ENCODE results near the gene MOSPD3.

Gene MOSPD3

DNA sequence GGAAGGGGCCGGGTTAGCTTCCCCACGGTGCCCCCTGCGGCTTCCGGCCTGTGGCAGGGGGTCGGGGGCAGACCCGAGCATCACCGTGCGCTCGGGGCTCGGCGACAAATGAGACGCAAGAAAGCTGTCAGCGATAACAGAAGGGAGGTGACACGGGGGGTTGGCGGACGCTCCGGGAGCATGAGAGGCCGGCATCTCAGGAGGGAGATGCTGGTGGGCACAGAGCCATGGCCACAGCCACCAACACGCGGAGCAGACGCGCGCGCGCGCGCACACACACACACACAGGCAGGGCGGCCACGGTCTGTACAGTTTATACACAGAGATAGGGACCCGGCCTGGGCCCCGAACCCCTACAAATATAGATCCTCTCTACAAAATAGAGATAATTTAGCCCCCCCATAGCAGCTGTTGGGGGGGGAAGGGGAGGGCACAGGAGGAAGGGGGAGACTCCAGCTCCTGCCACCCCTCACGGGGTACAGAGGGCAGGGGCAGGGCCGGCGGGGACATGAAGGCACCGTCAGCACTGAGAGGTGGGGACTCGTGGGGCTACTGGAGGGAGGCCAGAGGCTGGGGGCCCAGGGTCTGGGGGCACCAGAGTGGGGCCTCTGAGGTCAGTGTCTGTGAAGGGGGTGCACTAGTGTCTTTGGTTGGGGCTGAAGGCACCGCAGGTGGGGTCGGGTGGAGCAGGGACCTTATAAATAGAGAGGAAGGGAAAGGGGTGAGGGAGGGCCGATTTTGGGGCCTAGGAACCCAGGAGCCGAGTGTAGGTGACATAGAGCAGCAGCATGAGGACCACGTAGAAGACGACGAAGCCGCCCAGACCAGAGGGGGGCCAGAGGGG lies 37.8 kb upstream of the MOSPD3 start:
- peak in 3 of 10 donors; percentile 72 to 80 (median 78) for DNase-seq
- intact Hi-C loops (cut with DNase I), result no loop called here

DNA sequence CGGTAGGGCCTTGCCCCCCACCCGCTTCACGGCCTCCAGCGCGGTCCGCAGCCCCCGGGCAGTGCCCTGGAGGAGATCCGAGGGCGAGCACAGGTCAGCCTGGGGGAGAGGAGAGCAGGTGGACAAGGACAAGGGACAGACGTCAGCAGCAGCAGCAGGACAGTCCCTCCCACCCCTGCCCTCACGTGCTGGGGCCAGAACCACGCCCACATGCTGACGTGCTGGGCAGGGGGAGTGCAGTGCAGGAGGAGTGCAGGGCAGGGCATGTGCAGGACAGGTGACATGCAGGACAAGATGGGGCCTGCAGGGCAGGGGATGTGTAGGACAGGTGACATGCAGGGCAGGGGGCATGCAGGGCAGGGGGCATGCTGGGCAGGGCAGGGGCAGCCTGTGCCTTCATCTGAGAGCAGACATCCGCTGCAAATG lies 37.1 kb upstream of the MOSPD3 start:
- intact Hi-C loops (cut with DNase I), result no loop called here
- DNase-seq, result peak in 2 of 10 donors; percentile 40 to 63

DNA sequence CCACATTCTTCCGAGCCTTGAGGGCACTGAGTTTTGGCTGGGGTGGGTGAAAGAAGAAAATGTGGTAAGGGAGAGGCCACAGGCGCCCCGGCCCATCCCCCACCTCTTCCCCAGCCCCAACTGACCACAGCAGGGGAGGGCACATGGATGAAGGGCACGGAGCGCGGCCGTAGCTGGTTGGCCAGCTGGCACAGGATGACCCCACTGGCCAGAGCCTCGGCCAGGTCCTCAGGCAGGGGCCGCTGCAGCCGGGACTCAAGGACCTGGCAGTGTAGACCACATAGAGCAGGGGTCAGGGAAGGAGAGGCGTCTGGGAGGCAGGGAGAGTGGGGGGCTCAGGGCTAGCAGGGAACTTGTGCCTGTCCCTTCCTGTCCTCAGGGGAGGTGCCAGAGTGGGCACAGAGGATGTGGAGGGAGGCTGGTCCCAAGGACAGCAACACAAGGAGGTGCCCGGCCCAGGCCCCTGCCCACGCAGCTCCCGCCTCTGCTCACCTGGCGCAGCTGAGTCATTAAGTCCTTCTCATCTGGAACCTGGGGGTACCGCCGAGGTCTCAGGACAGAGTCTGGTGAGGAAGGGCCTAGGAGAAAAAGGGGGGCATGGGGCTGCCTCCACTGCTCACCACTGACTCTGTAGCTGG lies 36.5 kb upstream of the MOSPD3 start:
- intact Hi-C loops (cut with DNase I), result no loop called here

DNA sequence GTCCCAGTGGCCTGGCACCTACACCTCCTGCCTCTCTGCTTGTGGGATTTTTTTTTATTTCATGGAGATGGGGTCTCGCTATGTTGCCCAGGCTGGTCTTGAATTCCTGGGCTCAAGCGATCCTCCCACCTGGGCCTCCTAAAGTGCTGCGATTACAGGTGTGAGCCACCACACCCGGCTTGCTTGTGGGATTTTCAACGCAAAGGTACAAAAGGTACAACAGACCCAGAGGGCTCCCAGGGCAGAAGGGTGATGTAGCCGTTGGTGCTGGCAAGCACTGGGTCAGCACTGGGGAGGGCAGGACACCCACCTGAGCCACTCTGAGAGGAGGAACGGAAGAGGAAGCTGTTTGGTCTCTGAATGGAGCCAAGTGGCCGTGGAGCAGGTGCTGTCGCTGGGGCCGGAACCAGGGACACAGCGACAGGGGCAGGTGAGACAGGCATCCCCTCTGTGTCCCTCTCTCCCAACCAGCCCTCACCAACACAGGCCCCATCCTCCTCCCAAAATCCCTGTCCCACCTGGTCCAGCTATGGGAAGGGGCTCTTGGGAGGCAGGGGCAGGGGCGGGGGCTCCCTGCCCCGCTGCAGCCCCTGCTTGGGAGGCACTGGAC lies 35.9 kb upstream of the MOSPD3 start:
- intact Hi-C loops (cut with DNase I), result no loop called here
- DNase-seq, result peak in 1 of 10 donors; percentile 27

More for the DNA sequence above, 36.5 kb upstream of the MOSPD3 start:
- DNase-seq, result peak in 2 of 10 donors; percentile 77

DNA sequence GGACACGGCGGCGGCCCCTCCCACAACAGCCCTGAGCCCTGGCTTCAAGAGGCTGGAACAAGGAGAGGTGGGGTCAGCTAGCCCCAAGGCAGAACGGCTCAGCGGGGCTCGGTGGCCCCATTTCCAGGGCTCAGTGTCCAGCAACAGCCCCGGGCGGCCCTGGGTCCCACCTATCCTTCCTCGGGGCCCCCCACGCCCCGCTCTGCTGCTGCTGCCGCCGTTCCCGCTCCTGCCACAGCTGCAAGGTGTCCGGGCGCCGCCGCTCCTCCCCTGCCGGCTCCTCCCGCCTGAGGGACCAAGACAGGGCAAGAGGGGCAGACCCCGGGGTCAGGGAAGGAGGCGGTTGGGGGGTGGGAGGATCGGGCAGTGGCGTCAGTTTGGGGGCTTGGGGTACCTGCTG lies 35.2 kb upstream of the MOSPD3 start:
- DNase-seq, result peak in 2 of 10 donors; percentile 59 to 78
- intact Hi-C loops (cut with DNase I), result no loop called here

DNA sequence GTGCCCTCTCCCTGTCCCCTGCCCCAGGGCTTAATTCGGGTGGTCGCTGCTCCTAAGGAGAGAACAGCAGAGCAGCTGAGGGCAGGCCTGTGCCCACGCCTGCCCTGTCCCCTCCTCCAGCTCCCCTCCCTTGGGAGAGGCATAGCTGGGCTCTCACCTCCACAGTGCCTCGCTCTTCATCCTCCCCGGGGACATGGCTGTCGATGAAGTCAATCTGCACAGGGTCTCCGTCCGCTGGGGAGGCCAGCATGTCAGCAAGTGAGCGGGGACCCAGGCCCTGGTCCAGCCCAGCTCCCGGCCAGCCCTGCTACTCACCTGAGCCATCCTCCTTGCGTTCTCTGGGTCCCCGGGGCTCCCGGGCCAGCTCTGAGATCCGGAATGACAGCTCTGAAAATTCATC lies 34.8 kb upstream of the MOSPD3 start:
- intact Hi-C loops (cut with DNase I), result no loop called here
- peak in 2 of 10 donors; percentile 61 to 80 for DNase-seq

DNA sequence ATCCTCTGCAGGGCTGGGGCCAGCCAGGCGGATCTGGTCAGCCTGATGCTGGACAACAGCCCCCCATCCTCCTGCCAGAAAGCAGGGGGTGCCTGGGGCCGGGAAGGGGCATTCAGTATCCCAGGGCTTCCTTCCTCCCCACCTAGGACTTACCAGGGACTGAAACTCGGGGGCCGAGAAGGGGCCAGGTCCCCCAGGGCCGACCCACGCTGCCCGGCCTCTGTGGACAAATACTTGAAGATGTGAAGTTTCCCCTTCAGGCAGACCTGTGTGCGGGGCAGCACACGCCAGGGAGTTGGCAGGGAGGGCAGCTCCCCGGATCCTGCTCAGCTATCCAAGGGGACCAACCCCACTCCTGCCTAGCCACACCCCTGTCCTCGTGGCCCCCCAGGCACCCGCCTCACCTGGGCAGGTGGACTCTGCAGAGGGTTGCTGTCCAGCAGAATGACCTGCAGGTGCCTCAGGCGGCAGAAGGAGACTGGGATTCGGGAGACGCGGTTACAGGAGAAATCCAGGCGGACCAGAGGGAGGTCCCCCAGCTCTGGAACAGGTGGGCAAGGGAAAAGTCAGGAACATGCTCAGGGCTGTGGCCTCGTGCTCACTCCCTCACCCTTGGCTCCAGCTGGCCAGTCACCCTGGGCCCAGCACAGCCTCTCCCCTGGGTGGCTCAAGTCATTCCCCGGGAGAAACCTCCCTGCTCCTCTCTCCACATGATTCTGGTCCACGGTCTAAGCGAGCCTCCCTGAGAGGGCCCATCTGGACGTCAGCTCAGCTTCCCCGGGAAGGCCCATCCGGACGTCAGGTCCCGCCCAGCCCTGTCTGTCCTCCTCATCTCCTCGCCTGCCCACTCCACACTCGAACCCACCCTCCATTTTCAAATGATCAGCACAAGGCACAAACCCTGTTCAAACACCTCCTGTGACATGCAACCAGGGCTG lies 33.8 kb upstream of the MOSPD3 start:
- intact Hi-C loops (cut with DNase I), result no loop called here

DNA sequence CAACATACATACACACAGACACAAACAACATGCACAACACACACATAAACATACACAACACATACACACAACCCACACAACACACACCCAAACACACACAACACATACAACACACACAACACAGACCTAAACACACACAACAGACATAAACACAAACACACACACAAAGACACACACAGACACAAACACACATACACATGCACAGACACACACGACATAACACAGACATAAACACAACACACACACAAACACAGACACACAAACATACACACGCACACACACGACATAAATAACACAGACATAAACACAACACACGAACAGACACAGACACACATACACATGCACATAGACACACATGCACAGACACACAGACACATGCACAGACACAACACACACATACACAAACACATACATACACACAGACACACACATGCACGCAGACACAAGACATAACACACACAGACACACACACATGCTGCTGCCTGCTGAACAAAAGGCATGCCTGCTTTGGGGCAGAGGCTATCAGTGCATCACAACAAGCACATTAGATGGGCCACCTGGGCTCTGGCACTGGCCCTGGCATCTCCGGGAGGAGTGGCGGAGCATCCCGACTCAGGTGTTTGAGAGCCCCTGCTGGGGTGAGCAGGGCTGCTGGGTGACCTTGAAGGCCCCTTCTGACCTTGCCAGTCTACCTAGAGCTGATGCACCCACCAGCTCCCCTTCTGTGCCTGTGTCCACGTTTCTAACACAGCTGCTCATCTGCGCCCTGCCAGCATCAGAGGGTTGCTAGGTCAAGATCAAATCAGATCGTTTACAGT lies 31.7 kb upstream of the MOSPD3 start:
- DNase-seq, result peak in 2 of 10 donors; percentile 40 to 79
- intact Hi-C loops (cut with DNase I), result no loop called here

More for the DNA sequence above, 33.8 kb upstream of the MOSPD3 start:
- peak in 2 of 10 donors; percentile 60 to 75 for DNase-seq

DNA sequence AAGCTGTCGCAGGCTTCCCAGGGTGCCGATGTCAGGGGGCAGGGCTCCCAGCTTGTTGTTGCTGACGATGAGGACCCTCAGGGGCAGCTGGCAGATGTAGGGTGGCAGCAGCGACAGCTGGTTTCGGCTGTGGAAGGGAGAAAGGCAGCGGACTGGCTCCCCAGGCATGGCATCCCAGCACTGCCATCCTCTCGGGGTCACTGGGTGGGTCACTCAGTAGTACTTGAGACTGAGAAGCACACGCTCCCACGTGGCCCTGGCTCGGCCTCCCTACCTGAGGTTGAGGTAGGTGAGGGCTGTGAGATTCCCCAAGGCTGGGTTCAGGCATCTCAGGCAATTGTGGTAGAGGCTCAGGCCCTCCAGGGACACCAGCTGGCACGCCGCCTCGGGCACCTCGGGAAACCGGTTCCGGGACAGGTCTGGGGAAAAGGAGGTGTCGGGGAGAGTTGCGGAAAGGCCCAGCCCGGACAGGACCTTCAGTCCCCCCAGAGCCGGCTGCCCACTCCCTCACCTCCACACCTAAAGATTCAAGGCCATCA lies 30.2 kb upstream of the MOSPD3 start:
- intact Hi-C loops (cut with DNase I), result no loop called here
- peak in 2 of 10 donors; percentile 67 for DNase-seq

DNA sequence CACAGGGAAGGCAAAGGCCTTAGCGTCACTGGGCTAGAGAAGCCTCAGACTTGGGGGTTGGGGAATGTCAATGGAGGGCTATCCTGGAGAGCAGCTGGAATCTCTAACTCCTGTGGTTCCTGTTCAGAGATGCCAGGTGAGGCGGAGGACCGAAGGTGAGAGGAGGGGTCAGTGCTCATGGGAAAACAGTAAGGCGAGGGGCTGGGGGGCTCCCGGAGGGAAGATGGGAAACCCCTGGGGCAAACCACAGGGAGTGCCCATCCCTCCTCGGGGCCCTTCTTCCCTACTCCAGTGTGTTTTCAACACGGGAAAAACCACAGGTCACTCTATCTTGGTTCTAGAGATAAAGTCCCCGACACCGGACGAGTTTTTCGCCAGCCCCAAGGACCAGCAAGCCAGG lies 29.7 kb upstream of the MOSPD3 start:
- peak in 1 of 10 donors; percentile 39 for DNase-seq
- intact Hi-C loops (cut with DNase I), result no loop called here

DNA sequence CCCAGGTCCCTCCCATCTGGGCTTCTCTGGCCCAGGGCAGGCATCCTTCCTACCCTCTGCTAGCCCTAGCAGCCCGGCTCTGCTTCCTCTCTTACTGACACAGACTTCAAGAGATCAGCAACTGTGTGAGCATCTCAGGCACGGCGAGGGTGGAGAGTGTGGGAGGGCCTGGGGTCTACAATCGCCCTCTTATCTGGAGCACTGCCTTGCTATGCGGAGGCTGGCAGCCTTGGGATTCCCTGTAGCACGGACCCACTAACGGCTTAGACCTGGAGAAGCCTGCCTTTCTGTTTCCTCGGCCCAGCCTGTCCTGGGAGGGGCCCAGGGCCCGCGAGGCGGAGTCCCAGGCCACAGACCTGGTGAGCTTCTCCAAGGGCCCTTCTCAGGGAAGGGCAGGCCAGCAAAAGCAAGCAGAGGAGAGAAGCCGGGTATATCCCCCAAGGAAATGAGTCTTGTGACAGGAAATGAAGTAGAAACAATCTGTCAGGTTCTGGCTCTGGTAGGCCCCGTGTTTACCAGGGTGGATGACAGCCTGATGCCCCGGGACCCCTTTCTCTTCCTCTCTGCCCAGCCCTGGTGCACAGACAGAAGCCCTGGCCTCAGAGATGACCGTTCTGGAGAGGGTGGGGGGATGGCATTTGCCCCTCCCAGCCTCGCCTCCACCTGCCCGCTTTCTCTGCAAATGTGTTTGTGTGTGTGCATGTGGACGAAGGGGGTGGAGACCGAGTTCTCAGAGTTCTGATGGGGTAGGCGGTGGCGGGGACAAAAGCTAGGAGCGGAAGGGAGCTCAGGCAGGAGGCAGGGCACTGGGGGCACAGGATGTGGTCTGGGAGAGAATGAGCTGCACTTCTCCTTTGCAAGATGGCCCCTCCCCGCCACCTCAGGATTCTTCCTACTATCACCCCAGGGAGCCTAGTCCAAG lies 28.9 kb upstream of the MOSPD3 start:
- intact Hi-C loops (cut with DNase I), result no loop called here
- DNase-seq, result peak in 3 of 10 donors; percentile 35 to 88 (median 65)

DNA sequence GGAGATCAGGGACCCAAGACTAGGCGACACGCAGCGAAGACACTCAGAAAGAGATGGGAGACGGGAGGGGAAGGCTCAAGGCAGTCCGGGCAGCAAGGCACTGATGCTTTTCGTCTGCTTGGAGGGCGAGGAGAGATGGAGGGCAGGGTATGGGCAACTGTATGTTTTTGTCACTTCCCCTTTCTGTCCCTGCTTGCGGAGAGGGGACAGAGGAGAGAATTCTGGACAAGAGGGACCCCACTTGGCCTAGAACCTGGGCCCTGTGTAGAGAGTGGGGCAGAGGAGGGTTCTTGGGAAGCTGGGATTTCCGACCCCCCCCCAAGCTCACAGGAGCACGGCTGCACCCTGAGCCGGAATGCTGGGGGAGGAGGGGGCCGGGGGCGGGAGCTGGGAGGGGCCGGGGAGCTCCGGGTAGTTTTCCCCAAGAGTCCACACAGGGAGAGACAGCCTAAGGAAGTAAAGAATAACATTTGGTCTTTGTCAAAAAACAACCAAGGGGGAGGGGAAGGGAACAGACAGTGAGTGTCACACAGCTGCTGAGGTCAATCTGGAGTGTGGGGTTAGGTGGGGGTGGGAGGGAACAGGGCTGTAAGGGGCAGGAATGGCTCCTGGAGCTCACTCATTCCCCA lies 28.2 kb upstream of the MOSPD3 start:
- intact Hi-C loops (cut with DNase I), result no loop called here

DNA sequence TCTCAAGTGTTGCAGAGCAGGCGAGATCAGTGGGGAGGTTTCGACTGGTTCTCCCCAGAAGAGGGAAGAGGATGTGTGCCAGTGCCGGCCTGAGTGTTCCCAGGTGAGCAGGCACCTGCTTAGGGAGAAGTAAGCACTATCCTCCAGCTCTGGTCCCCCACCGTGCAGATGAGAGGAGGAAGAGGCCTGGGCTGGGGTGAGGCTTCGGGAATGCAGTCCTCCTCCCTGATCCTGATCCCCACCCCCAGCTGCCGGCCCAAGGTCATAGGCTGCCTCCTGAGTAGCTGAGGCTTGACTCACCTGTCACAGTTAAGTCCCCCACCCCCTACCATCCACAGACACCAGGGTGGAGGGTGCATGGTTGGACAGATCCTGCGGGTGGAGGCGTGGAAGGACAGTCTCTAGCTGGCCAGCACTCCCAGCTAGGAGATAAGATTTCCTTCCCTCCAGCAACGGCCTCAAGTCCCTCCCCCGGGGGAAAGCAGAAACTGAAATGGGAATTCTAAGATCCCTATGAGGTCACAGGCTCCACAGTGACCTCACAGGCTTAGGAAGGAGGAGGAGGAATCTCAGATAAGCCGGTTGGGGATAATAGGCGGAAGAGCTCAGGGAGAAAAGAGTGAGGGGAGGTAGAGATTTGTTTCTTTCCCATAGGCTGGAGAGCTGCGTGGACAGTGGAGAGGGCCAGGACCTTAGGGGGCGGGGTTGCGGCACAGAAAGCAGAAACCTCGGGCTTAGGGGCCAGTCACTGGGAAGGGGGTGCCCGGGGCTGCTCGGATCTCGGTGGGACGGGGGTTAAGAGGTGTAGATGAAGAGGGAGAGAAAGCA lies 27.4 kb upstream of the MOSPD3 start:
- DNase-seq, result peak in 1 of 10 donors; percentile 70
- intact Hi-C loops (cut with DNase I), result loop anchor here (5.0 kb wide), 2 partner anchors 87 to 107 kb away; partner anchors contain the start of genes GIGYF1 and GNB2

More for the DNA sequence above, 28.2 kb upstream of the MOSPD3 start:
- DNase-seq, result peak in 1 of 10 donors; percentile 39

DNA sequence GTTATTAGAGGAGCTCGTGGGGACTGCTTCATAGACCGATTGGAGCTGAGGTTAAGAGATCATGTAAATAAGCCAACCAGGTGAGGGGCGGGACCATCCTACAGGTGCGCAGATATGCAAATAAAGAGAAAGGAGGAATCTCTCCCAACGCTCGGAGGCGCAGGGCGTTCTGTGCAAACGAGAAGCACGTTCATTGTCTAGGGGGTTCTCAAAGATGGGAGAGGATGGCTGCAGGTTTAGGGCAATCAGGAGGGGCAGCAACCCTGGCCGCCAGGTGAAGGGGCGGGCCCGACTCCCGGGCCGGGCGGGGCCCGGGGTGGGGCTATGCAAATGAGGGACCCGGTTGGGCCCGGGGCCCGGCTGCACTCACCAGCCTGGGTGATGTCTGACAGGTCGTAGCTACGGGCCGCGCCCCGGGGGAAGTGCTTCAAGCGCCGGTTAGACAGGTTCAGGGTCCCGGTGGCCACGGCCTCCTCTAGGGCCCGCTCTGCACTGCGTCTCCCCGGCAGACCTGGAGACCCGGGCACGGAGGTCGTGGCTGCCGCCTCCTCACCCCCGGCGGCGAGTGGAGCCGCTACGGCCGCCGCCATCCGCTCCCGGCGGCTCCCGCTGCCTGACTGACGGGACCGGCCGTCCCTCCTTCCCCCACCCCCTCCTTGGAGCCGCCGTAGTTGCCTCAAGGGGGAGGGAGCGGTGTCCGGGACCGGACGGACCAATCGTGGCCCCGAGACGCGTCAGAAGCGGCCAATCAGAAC lies 26.7 kb upstream of the MOSPD3 start, which contains the start of gene LRCH4:
LRCH4 (minus strand) TSS at position 619 of the 755 bp plus-strand sequence; CDS start at position 590, 29 bp downstream.
- intact Hi-C loops (cut with DNase I), result loop anchor here (5.0 kb wide), 2 partner anchors 87 to 107 kb away; partner anchors contain the start of genes GIGYF1 and GNB2
- DNase-seq, result peak in 1 of 10 donors; percentile 38

Data from posterior cingulate gyrus (tissue), 11 donors.